WTC11 (cell line): ENCODE measurements around the gene EXOC4. TPM values are rescaled to one million over a fixed set of nuclear protein-coding genes. Genes with fewer than 3 reads are reported as not detected.

ENCODE experiments used
- ATAC-seq: fragments of 200-7000 bp; cut with Tn5 transposase; 2 replicates; pipeline ENCODE4 v1.10.0; 2021; ENCODE audit warnings: mild to moderate bottlenecking, moderate library complexity
- CTCF ChIA-PET: fragments of 300-600 bp; sonication (Branson Sonifier 250); formaldehyde crosslinking; loops from one replicate; lab custom pipeline; 2021; ENCODE audit warnings: antibody characterized with exemption; lab: Charles Lee
- POLR2A ChIA-PET: fragments of 350-600 bp; sonication (Branson Sonifier 250); formaldehyde crosslinking; loops from one replicate; lab custom pipeline; 2021; ENCODE audit warnings: antibody characterized with exemption; lab: Charles Lee
- DNase-seq: peaks from one replicate; pipeline ENCODE4 v3.0.0; 2021; ENCODE audit warnings: low spot score
- H3K27ac Mint-ChIP-seq: 2 replicates; pipeline ENCODE4 v1.8.0; 2021; ENCODE audit warnings: mixed read lengths
- H3K27me3 Mint-ChIP-seq: 2 replicates; pipeline ENCODE4 v1.8.0; 2021; ENCODE audit warnings: low read depth, mild to moderate bottlenecking, moderate library complexity, mixed read lengths
- H3K36me3 Mint-ChIP-seq: 2 replicates; pipeline ENCODE4 v1.8.0; 2021; ENCODE audit warnings: mixed read lengths
- H3K4me1 Mint-ChIP-seq: 2 replicates; pipeline ENCODE4 v1.8.0; 2022; ENCODE audit warnings: mixed read lengths
- H3K4me3 Mint-ChIP-seq: 2 replicates; pipeline ENCODE4 v1.8.0; 2021; ENCODE audit warnings: mild to moderate bottlenecking, moderate library complexity, mixed read lengths
- H3K9me3 Mint-ChIP-seq: 2 replicates; pipeline ENCODE4 v1.8.0; 2021; ENCODE audit warnings: mixed read lengths
- ATF6 ChIP-seq: sonication (generic); formaldehyde crosslinking; IDR thresholded peaks from 2 replicates; pipeline ENCODE4 v1.8.1; 2023; ENCODE audit warnings: mild to moderate bottlenecking, missing genetic modification reagents
- CBFB ChIP-seq: sonication (generic); formaldehyde crosslinking; IDR thresholded peaks from 2 replicates; pipeline ENCODE4 v1.8.1; 2022; ENCODE audit warnings: mild to moderate bottlenecking, low read depth, missing genetic modification reagents
- CTCF ChIP-seq: fragments of 200-600 bp; IDR thresholded peaks from 2 replicates; pipeline ENCODE4 v1.8.0; 2022; ENCODE audit warnings: antibody characterized with exemption
- FOXJ3 ChIP-seq: sonication (generic); formaldehyde crosslinking; IDR thresholded peaks from 2 replicates; pipeline ENCODE4 v1.9.0; 2021; ENCODE audit warnings: missing genetic modification reagents, mild to moderate bottlenecking, borderline replicate concordance
- FOXP1 ChIP-seq: sonication (generic); formaldehyde crosslinking; IDR thresholded peaks from 2 replicates; pipeline ENCODE4 v1.8.0; 2022; ENCODE audit warnings: missing genetic modification reagents, mild to moderate bottlenecking, moderate library complexity, borderline replicate concordance
- HMGA2 ChIP-seq: fragments of 250-450 bp; sonication (Bioruptor Pico); IDR thresholded peaks from 2 replicates; pipeline ENCODE4 v1.4.0; 2021; ENCODE audit warnings: mild to moderate bottlenecking, moderate library complexity
- HMGXB4 ChIP-seq: sonication (generic); formaldehyde crosslinking; IDR thresholded peaks from 2 replicates; pipeline ENCODE4 v1.8.1; 2023; ENCODE audit warnings: mild to moderate bottlenecking, moderate library complexity, missing genetic modification reagents
- KAT7 ChIP-seq: sonication (generic); formaldehyde crosslinking; IDR thresholded peaks from 2 replicates; pipeline ENCODE4 v1.8.1; 2023; ENCODE audit warnings: missing genetic modification reagents, mild to moderate bottlenecking, borderline replicate concordance
- MAX ChIP-seq: sonication (generic); formaldehyde crosslinking; IDR thresholded peaks from 2 replicates; pipeline ENCODE4 v1.8.0; 2022; ENCODE audit warnings: mild to moderate bottlenecking, missing genetic modification reagents
- MLX ChIP-seq: sonication (generic); formaldehyde crosslinking; IDR thresholded peaks from 2 replicates; pipeline ENCODE4 v1.8.1; 2023; ENCODE audit warnings: mild to moderate bottlenecking, missing genetic modification reagents, moderate library complexity
- MXD4 ChIP-seq: fragments of 250-450 bp; sonication (Bioruptor Pico); IDR thresholded peaks from 2 replicates; pipeline ENCODE4 v1.8.0; 2021; ENCODE audit warnings: mild to moderate bottlenecking, moderate library complexity, borderline replicate concordance
- NR2C2 ChIP-seq: sonication (generic); formaldehyde crosslinking; IDR thresholded peaks from 2 replicates; pipeline ENCODE4 v1.8.0; 2022; ENCODE audit warnings: mild to moderate bottlenecking, missing genetic modification reagents
- OVOL2 ChIP-seq: fragments of 250-450 bp; sonication (Bioruptor Pico); IDR thresholded peaks from 2 replicates; pipeline ENCODE4 v1.9.0; 2021; ENCODE audit warnings: mild to moderate bottlenecking, borderline replicate concordance
- PREB ChIP-seq: sonication (generic); formaldehyde crosslinking; IDR thresholded peaks from 2 replicates; pipeline ENCODE4 v1.8.1; 2022; ENCODE audit warnings: mild to moderate bottlenecking, missing genetic modification reagents, moderate library complexity, borderline replicate concordance
- RELA ChIP-seq: sonication (generic); formaldehyde crosslinking; IDR thresholded peaks from 2 replicates; pipeline ENCODE4 v1.8.1; 2022; ENCODE audit warnings: missing genetic modification reagents, mild to moderate bottlenecking, borderline replicate concordance
- SMAD3 ChIP-seq: sonication (generic); formaldehyde crosslinking; IDR thresholded peaks from 2 replicates; pipeline ENCODE4 v1.8.0; 2022; ENCODE audit warnings: missing genetic modification reagents, mild to moderate bottlenecking, borderline replicate concordance
- SP1 ChIP-seq: sonication (generic); formaldehyde crosslinking; conservative IDR thresholded peaks from 2 replicates; pipeline ENCODE4 v1.8.1; 2022; ENCODE audit warnings: missing genetic modification reagents
- TP53 ChIP-seq: sonication (generic); formaldehyde crosslinking; IDR thresholded peaks from 2 replicates; pipeline ENCODE4 v1.8.1; 2023; ENCODE audit warnings: mild to moderate bottlenecking, missing genetic modification reagents
- ZBTB43 ChIP-seq: sonication (generic); formaldehyde crosslinking; IDR thresholded peaks from 2 replicates; pipeline ENCODE4 v1.8.1; 2023; ENCODE audit warnings: mild to moderate bottlenecking, missing genetic modification reagents
- ZMAT4 ChIP-seq: fragments of 250-450 bp; sonication (Bioruptor Pico); IDR thresholded peaks from 2 replicates; pipeline ENCODE4 v1.9.0; 2021; ENCODE audit warnings: mild to moderate bottlenecking
- total RNA-seq: library from RNA; stranded (reverse); gene quantifications from 3 replicates; pipeline ENCODE4 v1.2.3, GENCODE V29; 2021

EXOC4 gene
- total RNA-seq, 1 experiment from 2014 or later: 62.0 TPM

- TF ChIP-seq CTCF (no peak), SMAD3 (CRISPR knock-in tag) (no peak)
- DNase-seq: no peak
- Mint-ChIP-seq H3K4me3 (no peak overlapping the region), H3K4me1 (peaks cover 45% of the 10 kb centered on the region), H3K27me3 (no peaks in the 10 kb centered on the region), H3K36me3 (no peaks in the 10 kb centered on the region), H3K9me3 (no peaks in the 10 kb centered on the region), H3K27ac (no peak overlapping the region)
- ChIA-PET CTCF (no interaction called here), POLR2A (no interaction called here)
- ATAC-seq: no peak
Observed at GRCh38 chr7:133395551-133395950, 142.7 kb downstream of the EXOC4 start.

- peaks cover 57% of the 10 kb centered on the region for H3K4me1 Mint-ChIP-seq
- TF ChIP-seq HMGA2 (CRISPR knock-in tag): no peak
- TF ChIP-seq PREB: no peak
- no peak for TF ChIP-seq CBFB (CRISPR knock-in tag)
- TF ChIP-seq MLX: no peak
- TF ChIP-seq ZMAT4 (CRISPR knock-in tag): no peak
- no peak for TF ChIP-seq HMGXB4 (CRISPR knock-in tag)
- TF ChIP-seq KAT7: no peak
- no peak for TF ChIP-seq RELA
- TF ChIP-seq NR2C2: no peak
- no peak for TF ChIP-seq TP53 (CRISPR knock-in tag)
- TF ChIP-seq OVOL2 (CRISPR knock-in tag): no peak
- TF ChIP-seq MAX (CRISPR knock-in tag): no peak
- no peak for TF ChIP-seq SP1 (CRISPR knock-in tag)
- TF ChIP-seq ZBTB43 (CRISPR knock-in tag): no peak
- TF ChIP-seq FOXP1 (CRISPR knock-in tag): no peak
- TF ChIP-seq ATF6 (CRISPR knock-in tag): no peak
- TF ChIP-seq FOXJ3 (CRISPR knock-in tag): no peak
- TF ChIP-seq MXD4 (CRISPR knock-in tag): no peak
- TF ChIP-seq, all 79 proteins: peak for 0
- no peak overlapping the region for H3K27ac Mint-ChIP-seq
- no peak for ATAC-seq
- no peaks in the 10 kb centered on the region for H3K36me3 Mint-ChIP-seq
- no peaks in the 10 kb centered on the region for H3K27me3 Mint-ChIP-seq
- no peak for DNase-seq
- H3K9me3 Mint-ChIP-seq: no peaks in the 10 kb centered on the region
- H3K4me3 Mint-ChIP-seq: no peak overlapping the region
- CTCF ChIA-PET: no interaction called here
- POLR2A ChIA-PET: no interaction called here
Observed at GRCh38 chr7:133398506-133398905, 145.6 kb downstream of the EXOC4 start.
